Heart right ventricle (tissue), 16 donors: ENCODE data around the gene DUSP1. TPM values are rescaled to one million over a fixed set of nuclear protein-coding genes. Genes with fewer than 3 reads are reported as not detected.

ENCODE experiments used
- ATAC-seq, 8 donors: fragments of 200-7000 bp; cut with Tn5 transposase; one replicate each; pipeline ENCODE4 v1.9.1; 2020; ENCODE audit warnings: mild to moderate bottlenecking in 8 of 8, moderate library complexity in 8 of 8, moderate number of reproducible peaks in 1 of 8
- DNase-seq, 2 donors: peaks; one replicate each; pipeline ENCODE4 v3.0.0-alpha.2; 2020
- H3K27ac ChIP-seq, 10 donors: fragments of 200-600 bp; sonication (generic) in 2 of 10; one replicate each; pipeline versions ENCODE4 v1.5.0 to v1.8.0; 2020 to 2022; ENCODE audit warnings: mild to moderate bottlenecking in 3 of 10
- H3K27me3 ChIP-seq, 7 donors: fragments of 200-600 bp; one replicate each; pipeline ENCODE4 v1.8.0; 2021 to 2022; ENCODE audit warnings: mild to moderate bottlenecking in 2 of 7
- H3K36me3 ChIP-seq, 9 donors: fragments of 200-600 bp; sonication (generic) in 1 of 9; one replicate each; pipeline versions ENCODE4 v1.5.0 to v1.8.0; 2020 to 2022; ENCODE audit warnings: mild to moderate bottlenecking in 2 of 9
- H3K4me1 ChIP-seq, 9 donors: fragments of 200-600 bp; sonication (generic) in 1 of 9; one replicate each; pipeline versions ENCODE4 v1.5.0 to v1.8.0; 2020 to 2022; ENCODE audit warnings: mild to moderate bottlenecking in 4 of 9
- H3K4me3 ChIP-seq, 10 donors: fragments of 200-600 bp; sonication (generic) in 2 of 10; one replicate each; pipeline versions ENCODE4 v1.5.0 to v1.8.0; 2020 to 2022; ENCODE audit warnings: mild to moderate bottlenecking in 7 of 10, moderate library complexity in 2 of 10
- H3K9me3 ChIP-seq, 11 donors: fragments of 200-600 bp in 10 of 11; sonication (generic) in 2 of 11; one replicate each; pipeline versions ENCODE4 v1.5.0 to v1.8.0; 2013 to 2022; ENCODE audit warnings: mild to moderate bottlenecking in 2 of 11, control low read depth in 1 of 11, moderate library complexity in 1 of 11
- WGBS, 2 donors: extraction: QIAGEN DNeasy Blood & Tissue Kit; methylation state at CpG; one replicate each; pipeline ENCODE4 v1.1.7; 2013; ENCODE audit warnings: inconsistent platforms in 1 of 2; 5-methylcytosine and 5-hydroxymethylcytosine counted together
- intact Hi-C, 10 donors: fragments of 100-400 bp; cut with DNase I; formaldehyde crosslinking; loops; one replicate each; pipeline versions ENCODE4 v1.11.1 to v1.14.2; 2022
- polyA plus RNA-seq, 2 donors: library from polyadenylated mRNA; stranded (reverse); fragments of 200-250 nt; gene quantifications; one replicate each; pipeline ENCODE4 v1.2.3, GENCODE V29; 2013
- total RNA-seq, 10 donors: library from RNA; stranded (reverse); fragmentation: NEBNext Ultra II Directional in 3 of 10; extraction: Animal tissue kit (Norgen Biotek cat#: 25700) in 3 of 10; gene quantifications; one replicate each; pipeline versions ENCODE4 v1.2.1 to v1.2.4, GENCODE V29; 2021 to 2023
- TF ChIP-seq, protein P1 (sequence below), 9 donors: fragments of 200-600 bp; sonication (generic) in 2 of 9; IDR thresholded peaks; one replicate each; pipeline versions ENCODE4 v1.5.0 to v1.8.0; 2021 to 2022; ENCODE audit warnings: antibody characterized with exemption in 9 of 9, mild to moderate bottlenecking in 5 of 9, moderate library complexity in 1 of 9
- donor health status: Arrhythmogenic right ventricular cardiomyopathy.
- donor health status: ischemic (EF 13 %, LVEDD 7.1; RV severe dilation, severe dysfunction).
- donor health status: healthy with polysubstance abuse.
- donor health status: DM: no; HTN: yes; CAD: no.
- donor health status: DM: no; HTN: no; CAD: no.
- donor health status: ischemic (EF 25% LVEDD 6.9; RV normal size, moderate dysfunction).
- donor health status: ischemic (EF 25% LVEDD 5.7; RV mildly dilated, moderate dysfunction).
- donor health status: healthy.
- donor health status: DM: yes; HTN: yes; CAD: no.
- donor health status: Ischemic cardiomyopathy.
- donor health status: ischemic (EF 35%, LVEDD 5.7; RV mildly dilated, moderate dysfunction).
- donor health status: nonischemic (EF 11% LVEDD 7.7; RV severe dilation, severe dysfunction).
- donor health status: DM: yes; HTN: yes; CAD: no.
- donor health status: PGD.
- donor health status: ischemic (EF 29% LVEDD 5.4; RV normal size, mild dysfunction).
- donor health status: nonischemic (EF 23%, LVEDD 6.1; RV moderate dilation, normal function).

The DUSP1 gene
- total and polyA plus RNA-seq, 12 donors, result 33.3 to 215 (median 125) TPM

DNA sequence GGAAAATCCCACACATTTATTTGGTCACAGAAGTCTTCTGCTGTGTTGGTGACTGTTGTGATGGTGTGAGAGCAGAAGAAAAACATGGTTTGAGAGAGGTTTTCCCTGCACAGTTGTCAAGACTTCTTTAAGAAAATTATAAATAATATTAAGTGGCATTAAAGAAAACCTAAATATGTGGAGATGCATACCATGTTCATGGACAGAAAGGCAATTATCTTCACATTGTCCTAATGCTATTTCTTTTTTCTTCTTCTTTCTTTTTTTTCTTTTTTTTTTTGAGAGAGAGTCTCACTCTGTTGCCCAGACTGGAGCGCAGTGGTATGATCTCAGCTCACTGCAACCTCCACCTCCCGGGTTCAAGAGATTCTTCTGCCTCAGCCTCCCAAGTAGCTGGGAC is 38.8 kb upstream of the DUSP1 start:
- intact Hi-C loops, result no loop called here

DNA sequence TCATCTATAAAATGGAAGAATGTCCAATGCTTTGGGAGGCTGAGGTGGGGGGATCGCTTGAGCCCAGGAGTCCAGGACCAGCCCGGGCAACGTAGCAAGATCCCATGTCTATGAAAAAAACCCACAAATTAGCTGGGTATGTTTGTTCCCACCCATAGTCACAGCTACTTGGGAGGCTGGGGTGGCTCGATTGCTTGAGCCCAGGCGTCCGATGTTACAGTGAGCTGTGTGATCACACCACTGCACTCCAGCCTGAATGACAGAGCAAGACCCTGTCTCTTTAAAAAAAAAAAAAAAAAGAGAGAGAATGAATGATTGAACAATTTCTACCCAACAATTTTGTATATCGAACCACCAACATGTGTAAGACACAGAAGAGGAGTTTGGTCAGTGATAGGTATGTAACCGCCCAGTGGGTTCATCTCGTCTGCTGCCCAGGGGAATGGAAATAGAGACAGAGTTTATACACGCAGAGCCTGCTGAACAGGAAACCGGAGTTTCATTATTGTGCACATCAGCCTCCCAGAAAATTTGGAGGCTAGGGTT is 36.8 kb upstream of the DUSP1 start:
- Histone ChIP-seq H3K9me3 (peaks cover 0 to 15% (median 0%) of the 10 kb centered on the region in 11 donors), H3K4me3 (peak overlapping the region in 6 of 10 donors; percentile 33 to 47 (median 42)), H3K27me3 (no peaks in the 10 kb centered on the region), H3K36me3 (no peaks in the 10 kb centered on the region), H3K4me1 (peaks cover 0 to 16% (median 4%) of the 10 kb centered on the region in 9 donors), H3K27ac (peak overlapping the region in 8 of 10 donors; percentile 56 to 95 (median 80))
- WGBS, 2 donors, result 89 to 94% methylated on average over 11 of the region's 11 CpGs
- intact Hi-C loops, result no loop called here
- ATAC-seq, result peak in 1 of 8 donors; percentile 26
- no peak for DNase-seq
- TF ChIP-seq, protein P1, sequence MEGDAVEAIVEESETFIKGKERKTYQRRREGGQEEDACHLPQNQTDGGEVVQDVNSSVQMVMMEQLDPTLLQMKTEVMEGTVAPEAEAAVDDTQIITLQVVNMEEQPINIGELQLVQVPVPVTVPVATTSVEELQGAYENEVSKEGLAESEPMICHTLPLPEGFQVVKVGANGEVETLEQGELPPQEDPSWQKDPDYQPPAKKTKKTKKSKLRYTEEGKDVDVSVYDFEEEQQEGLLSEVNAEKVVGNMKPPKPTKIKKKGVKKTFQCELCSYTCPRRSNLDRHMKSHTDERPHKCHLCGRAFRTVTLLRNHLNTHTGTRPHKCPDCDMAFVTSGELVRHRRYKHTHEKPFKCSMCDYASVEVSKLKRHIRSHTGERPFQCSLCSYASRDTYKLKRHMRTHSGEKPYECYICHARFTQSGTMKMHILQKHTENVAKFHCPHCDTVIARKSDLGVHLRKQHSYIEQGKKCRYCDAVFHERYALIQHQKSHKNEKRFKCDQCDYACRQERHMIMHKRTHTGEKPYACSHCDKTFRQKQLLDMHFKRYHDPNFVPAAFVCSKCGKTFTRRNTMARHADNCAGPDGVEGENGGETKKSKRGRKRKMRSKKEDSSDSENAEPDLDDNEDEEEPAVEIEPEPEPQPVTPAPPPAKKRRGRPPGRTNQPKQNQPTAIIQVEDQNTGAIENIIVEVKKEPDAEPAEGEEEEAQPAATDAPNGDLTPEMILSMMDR (IDR thresholded peaks at IDR 0.05), result no peak

More for the DNA sequence above, 38.8 kb upstream of the DUSP1 start:
- H3K4me3 ChIP-seq, result no peak overlapping the region
- H3K36me3 ChIP-seq, result no peaks in the 10 kb centered on the region
- no peak for ATAC-seq
- peaks cover 0 to 15% (median 0%) of the 10 kb centered on the region in 11 donors for H3K9me3 ChIP-seq
- H3K27me3 ChIP-seq, result no peaks in the 10 kb centered on the region
- DNase-seq, result no peak
- no peak overlapping the region for H3K27ac ChIP-seq
- 96 to 98% methylated on average over 2 of the region's 2 CpGs for WGBS, 2 donors
- H3K4me1 ChIP-seq, result peaks cover 0 to 16% (median 4%) of the 10 kb centered on the region in 9 donors
- TF ChIP-seq, protein P1 (IDR thresholded peaks at IDR 0.05), result no peak

DNA sequence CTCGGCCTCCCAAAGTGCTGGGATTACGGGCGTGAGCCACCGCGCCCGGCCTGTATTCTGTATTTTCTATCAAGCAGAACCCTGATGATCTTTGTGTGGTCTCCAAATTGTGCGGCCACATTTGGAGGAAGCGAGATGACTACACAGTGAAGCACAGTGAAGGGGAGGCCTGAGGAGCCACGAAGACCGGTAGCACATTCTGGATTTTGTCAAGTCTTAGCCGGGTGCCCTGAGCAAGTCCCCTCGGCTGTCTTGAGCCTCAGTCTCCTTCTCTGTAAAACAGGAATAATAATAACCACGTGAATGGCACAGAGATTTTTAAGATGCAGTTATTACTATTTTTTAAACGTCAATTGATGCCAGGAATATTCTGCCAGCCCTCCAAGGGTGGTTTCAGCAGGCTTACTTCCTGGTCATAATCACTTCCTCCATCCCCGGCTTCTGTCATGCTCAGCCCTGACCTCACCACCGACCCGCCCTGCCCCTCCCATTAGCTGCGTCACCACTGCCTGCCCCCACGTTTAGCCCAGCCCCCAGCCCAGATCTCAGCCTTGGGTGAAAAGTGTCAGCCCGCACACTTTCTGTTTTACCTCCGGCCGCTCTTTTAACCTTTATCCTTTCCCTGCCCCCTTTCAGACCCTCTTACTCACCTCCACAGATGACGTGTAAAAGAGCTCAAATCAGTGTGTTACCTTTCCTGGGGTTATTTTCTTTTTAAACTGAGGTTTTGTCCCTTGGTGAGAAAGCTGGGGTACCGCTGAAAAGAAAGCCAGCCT is 36.1 kb upstream of the DUSP1 start:
- DNase-seq, result peak; percentile 88 to 92
- WGBS, 2 donors, result 65 to 70% methylated on average over 24 of the region's 24 CpGs
- TF ChIP-seq, protein P1 (IDR thresholded peaks at IDR 0.05), result no peak

DNA sequence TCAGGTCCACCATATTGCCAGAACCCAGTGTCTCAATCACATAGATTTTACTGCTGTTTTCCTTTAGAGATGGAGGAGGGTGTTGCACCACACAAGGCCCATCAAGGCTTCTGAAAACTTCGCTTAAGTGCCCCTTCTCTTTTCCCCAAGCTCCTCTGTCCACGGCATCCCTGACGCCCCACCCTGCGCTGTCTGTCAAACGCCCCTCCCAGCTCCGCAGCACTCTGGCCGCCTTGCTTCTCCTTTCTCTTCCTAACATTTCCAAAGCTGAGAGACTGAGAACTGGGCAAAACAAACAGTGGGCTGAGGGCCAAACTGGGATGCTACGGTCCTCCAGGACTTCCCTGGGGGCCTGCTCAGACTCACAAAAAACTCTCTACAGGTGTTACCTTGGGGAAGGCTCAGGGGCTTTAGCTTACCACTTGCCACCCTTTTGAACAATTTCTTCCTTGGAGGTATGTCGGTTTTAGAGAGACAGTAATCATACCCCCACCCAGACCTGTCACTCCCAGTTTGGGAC is 34.8 kb upstream of the DUSP1 start:
- no peaks in the 10 kb centered on the region for H3K36me3 ChIP-seq
- DNase-seq (no peak), ATAC-seq (peak in 1 of 8 donors; percentile 14)
- H3K9me3 ChIP-seq, result peaks cover 0 to 15% (median 0%) of the 10 kb centered on the region in 11 donors
- no peak overlapping the region for H3K4me3 ChIP-seq
- TF ChIP-seq, protein P1 (IDR thresholded peaks at IDR 0.05), result no peak
- H3K4me1 ChIP-seq, result peaks cover 0 to 34% (median 4%) of the 10 kb centered on the region in 9 donors
- intact Hi-C loops, result no loop called here
- 80 to 84% methylated on average over 9 of the region's 9 CpGs for WGBS, 2 donors
- peak overlapping the region in 5 of 10 donors; percentile 14 to 95 (median 49) for H3K27ac ChIP-seq
- no peaks in the 10 kb centered on the region for H3K27me3 ChIP-seq

More for the DNA sequence above, 36.1 kb upstream of the DUSP1 start:
- intact Hi-C loops, result no loop called here
- H3K4me3 ChIP-seq, result peak overlapping the region in 6 of 10 donors; percentile 33 to 47 (median 42)
- H3K36me3 ChIP-seq, result no peaks in the 10 kb centered on the region
- H3K27ac ChIP-seq, result peak overlapping the region in 9 of 10 donors; percentile 55 to 95 (median 77)
- peaks cover 0 to 23% (median 4%) of the 10 kb centered on the region in 9 donors for H3K4me1 ChIP-seq
- H3K27me3 ChIP-seq, result no peaks in the 10 kb centered on the region
- peaks cover 0 to 15% (median 0%) of the 10 kb centered on the region in 11 donors for H3K9me3 ChIP-seq
- peak; percentile 94 to 99 (median 98) for ATAC-seq
